Prostate gland (tissue), 2 donors: ENCODE measurements around the gene PDGFC.

Experiments used
- POLR2A ChIP-seq: fragments of 450-650 bp; IDR thresholded peaks from one replicate; pipeline ENCODE4 v1.6.1; 2016; ENCODE audit warnings: antibody characterized with exemption, mild to moderate bottlenecking
- TF ChIP-seq, protein P1 (sequence below), 4 experiments: fragments of 200-600 bp in 2 of 4; fragments of 450-650 bp in 2 of 4; sonication (generic) in 2 of 4; IDR thresholded peaks; 1 replicate in 3 of 4; 2 replicates in 1 of 4; pipeline ENCODE4 v1.5.1; 2016 to 2019; ENCODE audit warnings: antibody characterized with exemption in 4 of 4, mild to moderate bottlenecking in 2 of 4, moderate library complexity in 2 of 4

DNA sequence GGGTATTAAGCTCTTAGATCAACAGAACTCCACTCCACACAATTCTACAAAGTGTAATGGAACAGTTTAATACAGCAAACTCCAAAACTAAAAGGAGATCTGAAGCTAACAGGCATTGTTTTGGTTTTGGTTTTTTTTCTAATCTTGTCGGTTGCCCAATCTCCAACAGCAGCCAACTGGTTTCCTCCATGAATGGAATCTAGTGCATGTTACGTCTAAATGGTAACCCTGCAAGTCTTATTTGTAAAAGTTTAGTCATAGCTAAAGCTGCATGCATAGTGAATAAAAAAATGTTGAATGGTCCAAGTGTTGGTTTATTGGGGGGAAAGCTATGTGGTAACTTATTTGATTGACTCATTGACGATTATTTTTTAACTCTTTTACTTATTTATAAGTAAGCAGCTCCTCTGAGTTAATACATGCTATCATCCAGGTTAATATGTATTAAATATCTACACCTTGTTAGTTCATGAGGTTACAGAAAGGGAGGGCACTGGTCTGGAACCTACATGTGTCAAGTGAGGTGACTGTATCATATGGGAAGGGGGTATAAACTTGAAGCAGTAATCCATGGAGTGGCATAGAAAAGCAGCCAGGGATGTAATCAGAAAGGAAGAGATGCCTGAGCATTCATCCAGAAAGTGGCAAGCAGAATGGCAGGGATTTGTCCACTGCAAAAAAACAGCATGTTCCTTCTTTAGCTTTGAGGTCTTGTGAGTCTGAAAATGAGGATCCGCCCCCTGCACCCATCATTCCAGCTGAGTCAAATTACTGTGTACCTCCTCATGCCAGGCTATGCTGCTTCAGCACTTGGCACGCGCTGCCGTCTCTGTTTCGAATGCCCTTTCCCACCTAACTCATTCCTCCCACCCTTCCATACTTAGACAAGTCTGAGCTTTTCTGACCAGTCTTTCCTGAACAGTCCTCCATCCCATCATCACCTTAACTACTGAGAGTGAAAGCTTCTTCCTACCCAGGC is 81.7 kb downstream of the PDGFC start:
- no peak for TF ChIP-seq POLR2A
- TF ChIP-seq, protein P1, sequence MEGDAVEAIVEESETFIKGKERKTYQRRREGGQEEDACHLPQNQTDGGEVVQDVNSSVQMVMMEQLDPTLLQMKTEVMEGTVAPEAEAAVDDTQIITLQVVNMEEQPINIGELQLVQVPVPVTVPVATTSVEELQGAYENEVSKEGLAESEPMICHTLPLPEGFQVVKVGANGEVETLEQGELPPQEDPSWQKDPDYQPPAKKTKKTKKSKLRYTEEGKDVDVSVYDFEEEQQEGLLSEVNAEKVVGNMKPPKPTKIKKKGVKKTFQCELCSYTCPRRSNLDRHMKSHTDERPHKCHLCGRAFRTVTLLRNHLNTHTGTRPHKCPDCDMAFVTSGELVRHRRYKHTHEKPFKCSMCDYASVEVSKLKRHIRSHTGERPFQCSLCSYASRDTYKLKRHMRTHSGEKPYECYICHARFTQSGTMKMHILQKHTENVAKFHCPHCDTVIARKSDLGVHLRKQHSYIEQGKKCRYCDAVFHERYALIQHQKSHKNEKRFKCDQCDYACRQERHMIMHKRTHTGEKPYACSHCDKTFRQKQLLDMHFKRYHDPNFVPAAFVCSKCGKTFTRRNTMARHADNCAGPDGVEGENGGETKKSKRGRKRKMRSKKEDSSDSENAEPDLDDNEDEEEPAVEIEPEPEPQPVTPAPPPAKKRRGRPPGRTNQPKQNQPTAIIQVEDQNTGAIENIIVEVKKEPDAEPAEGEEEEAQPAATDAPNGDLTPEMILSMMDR (IDR thresholded peaks at IDR 0.05): no peak
